ENCODE measurements around the gene PKP3. TPM values are rescaled to one million over a fixed set of nuclear protein-coding genes. Genes with fewer than 3 reads are reported as not detected.
"Not testable (repeated sequence)": the region's sequence is repeated elsewhere in the genome, so short reads cannot be mapped to it uniquely, and the experiment has no call there.

The PKP3 gene
- total RNA-seq, 2 experiments from 2014 or later: not detected

- CTCF ChIA-PET (ENCODE audit: unreplicated experiment): interaction anchor here (0.6 kb wide), 1 partner anchor 11 kb away, joined by 4 read pairs; no protein-coding TSS in a partner anchor
- Histone ChIP-seq H3K79me2 (ENCODE audit: insufficient read depth, low read depth, low read length) (no peaks in the 10 kb centered on the region), H3K9me2 (ENCODE audit: insufficient read depth, low read length) (no peaks in the 10 kb centered on the region), H3K4me1 (ENCODE audit: insufficient read depth, low read length, poor library complexity, severe bottlenecking) (no peaks in the 10 kb centered on the region), H3K4me2 (ENCODE audit: low read length) (no peak overlapping the region), H3K27ac (ENCODE audit: low read depth, low read length, poor library complexity, severe bottlenecking) (no peak overlapping the region), H3K4me3 (ENCODE audit: low read depth, low read length, poor library complexity, severe bottlenecking) (no peak overlapping the region), H2AFZ (ENCODE audit: low read length) (no peak overlapping the region), H3K9me3 (ENCODE audit: low read length) (no peaks in the 10 kb centered on the region), H3K36me3 (ENCODE audit: insufficient read depth, low read length) (no peaks in the 10 kb centered on the region), H4K20me1 (ENCODE audit: insufficient read depth, low read length) (no peaks in the 10 kb centered on the region)
- DNase-seq (ENCODE audit: low spot score): no peak
- POLR2A ChIA-PET: no interaction called here
- no TSS peak for BruUV-seq (replicated peaks)
- no peak for TF ChIP-seq EZH2phosphoT487 (IDR thresholded peaks at IDR 0.05; ENCODE audit: borderline replicate concordance, low read depth, low read length)
- no peak for TF ChIP-seq CTCF (conservative IDR thresholded peaks at IDR 0.05; ENCODE audit: low read length)
- intact Hi-C loops (cut with micrococcal nuclease; ENCODE audit: unreplicated experiment): no loop called here
Observed at GRCh38 chr11:434496-434895, 40.5 kb downstream of the PKP3 start.

DNA sequence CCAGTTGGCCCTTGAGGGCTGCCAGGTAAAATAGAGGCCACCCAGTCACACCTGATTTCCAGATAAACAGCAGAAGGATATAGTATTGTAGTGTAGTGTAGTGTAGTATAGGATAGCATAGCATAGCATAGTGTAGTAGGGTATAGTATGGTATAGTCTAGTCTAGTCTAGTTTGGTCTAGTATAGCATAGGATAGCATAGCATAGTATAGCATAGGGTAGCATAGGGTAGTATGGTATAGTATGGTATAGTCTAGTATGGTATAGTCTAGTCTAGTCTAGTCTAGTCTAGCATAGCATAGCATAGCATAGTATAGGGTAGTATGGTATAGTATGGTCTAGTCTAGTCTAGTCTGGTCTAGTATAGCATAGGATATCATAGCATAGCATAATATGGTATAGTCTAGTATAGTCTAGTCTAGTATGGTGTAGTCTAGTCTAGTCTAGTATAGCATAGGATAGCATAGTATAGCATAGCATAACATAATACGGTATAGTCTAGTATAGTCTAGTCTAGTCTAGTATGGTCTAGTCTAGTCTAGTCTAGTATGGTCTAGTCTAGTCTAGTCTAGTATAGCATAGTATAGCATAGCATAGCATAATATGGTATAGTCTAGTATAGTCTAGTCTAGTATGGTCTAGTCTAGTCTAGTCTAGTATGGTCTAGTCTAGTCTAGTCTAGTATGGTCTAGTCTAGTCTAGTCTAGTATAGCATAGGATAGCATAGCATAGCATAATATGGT lies 41.2 kb downstream of the PKP3 start:
- H3K4me2 ChIP-seq (ENCODE audit: low read length); H3K9me2 ChIP-seq (ENCODE audit: insufficient read depth, low read length); BruUV-seq (replicated peaks); H3K4me1 ChIP-seq (ENCODE audit: insufficient read depth, low read length, poor library complexity, severe bottlenecking); POLR2A ChIA-PET; H3K4me3 ChIP-seq (ENCODE audit: low read depth, low read length, poor library complexity, severe bottlenecking); H2AFZ ChIP-seq (ENCODE audit: low read length); H3K9me3 ChIP-seq (ENCODE audit: low read length); intact Hi-C loops (cut with micrococcal nuclease; ENCODE audit: unreplicated experiment); H3K79me2 ChIP-seq (ENCODE audit: insufficient read depth, low read depth, low read length); H4K20me1 ChIP-seq (ENCODE audit: insufficient read depth, low read length); H3K27ac ChIP-seq (ENCODE audit: low read depth, low read length, poor library complexity, severe bottlenecking); H3K36me3 ChIP-seq (ENCODE audit: insufficient read depth, low read length); DNase-seq (ENCODE audit: low spot score): not testable (repeated sequence)
- CTCF ChIA-PET (ENCODE audit: unreplicated experiment): interaction anchor here (0.6 kb wide), 1 partner anchor 11 kb away, joined by 4 read pairs; no protein-coding TSS in a partner anchor

GRCh38 chr11:437228-437870 lies 43.3 kb downstream of the PKP3 start:
- CTCF ChIA-PET (ENCODE audit: unreplicated experiment): no interaction called here
- H3K9me3 ChIP-seq (ENCODE audit: low read length): no peaks in the 10 kb centered on the region
- no peaks in the 10 kb centered on the region for H3K9me2 ChIP-seq (ENCODE audit: insufficient read depth, low read length)
- POLR2A ChIA-PET: no interaction called here
- H3K79me2 ChIP-seq (ENCODE audit: insufficient read depth, low read depth, low read length): no peaks in the 10 kb centered on the region
- H3K4me3 ChIP-seq (ENCODE audit: low read depth, low read length, poor library complexity, severe bottlenecking): no peak overlapping the region
- no peak overlapping the region for H3K27ac ChIP-seq (ENCODE audit: low read depth, low read length, poor library complexity, severe bottlenecking)
- no peak for TF ChIP-seq CTCF (conservative IDR thresholded peaks at IDR 0.05; ENCODE audit: low read length)
- TF ChIP-seq EZH2phosphoT487 (IDR thresholded peaks at IDR 0.05; ENCODE audit: borderline replicate concordance, low read depth, low read length): no peak
- H3K4me2 ChIP-seq (ENCODE audit: low read length): no peak overlapping the region
- no TSS peak for BruUV-seq (replicated peaks)
- no peaks in the 10 kb centered on the region for H4K20me1 ChIP-seq (ENCODE audit: insufficient read depth, low read length)
- H3K36me3 ChIP-seq (ENCODE audit: insufficient read depth, low read length): no peaks in the 10 kb centered on the region
- no peak for DNase-seq (ENCODE audit: low spot score)
- peaks cover 6% of the 10 kb centered on the region for H3K4me1 ChIP-seq (ENCODE audit: insufficient read depth, low read length, poor library complexity, severe bottlenecking)
- intact Hi-C loops (cut with micrococcal nuclease; ENCODE audit: unreplicated experiment): no loop called here
- no peak overlapping the region for H2AFZ ChIP-seq (ENCODE audit: low read length)
